ENCODE data around the gene SEC14L1.

GRCh38 chr17:77151186-77151585 lies 10.4 kb downstream of the SEC14L1 start:
- no peak for TF ChIP-seq CTCF (tag by site-specific recombination; IDR thresholded peaks at IDR 0.05)
- TF ChIP-seq REST (tag by site-specific recombination; IDR thresholded peaks at IDR 0.05): no peak
- TF ChIP-seq YY2 (tag by site-specific recombination; IDR thresholded peaks at IDR 0.05): no peak
- no peak for TF ChIP-seq ZFP37 (tag by site-specific recombination; IDR thresholded peaks at IDR 0.05)
- TF ChIP-seq KLF1 (tag by site-specific recombination; IDR thresholded peaks at IDR 0.05): no peak
- TF ChIP-seq ZNF658 (tag by site-specific recombination; IDR thresholded peaks at IDR 0.05): no peak
- TF ChIP-seq ZNF324 (tag by site-specific recombination; IDR thresholded peaks at IDR 0.05): no peak
- TF ChIP-seq ZSCAN18 (tag by site-specific recombination; IDR thresholded peaks at IDR 0.05): no peak
- TF ChIP-seq ZNF37A (tag by site-specific recombination; IDR thresholded peaks at IDR 0.05): no peak
- TF ChIP-seq ZNF335 (tag by site-specific recombination; conservative IDR thresholded peaks at IDR 0.05): no peak
- TF ChIP-seq GFI1B (tag by site-specific recombination; IDR thresholded peaks at IDR 0.05): no peak
- TF ChIP-seq SP2 (tag by site-specific recombination; IDR thresholded peaks at IDR 0.05): no peak
- no peak for TF ChIP-seq ZNF138 (tag by site-specific recombination; IDR thresholded peaks at IDR 0.05; ENCODE audit: borderline replicate concordance)
- no peak for TF ChIP-seq REPIN1 (tag by site-specific recombination; IDR thresholded peaks at IDR 0.05; ENCODE audit: low read depth)
